HG03558 (cell line): ENCODE results near the gene ANO2.

ENCODE experiments used
- ATAC-seq: cut with Tn5 transposase; IDR thresholded peaks from one replicate; pipeline ENCODE4 v1.9.1; 2021; ENCODE audit warnings: moderate number of reproducible peaks; ENCODE audit not compliant: unreplicated experiment; ENCODE audit errors: extremely low read depth

ANO2 gene

GRCh38 chr12:5745251-5745888 lies 199.7 kb downstream of the ANO2 start:
- ATAC-seq = no peak

- ATAC-seq = no peak
Observed at GRCh38 chr12:5742258-5742657, 202.8 kb downstream of the ANO2 start.

GRCh38 chr12:5739917-5740316 lies 205.1 kb downstream of the ANO2 start:
- no peak for ATAC-seq

GRCh38 chr12:5737778-5738177 lies 207.3 kb downstream of the ANO2 start:
- no peak for ATAC-seq

GRCh38 chr12:5736527-5736926 lies 208.5 kb downstream of the ANO2 start:
- no peak for ATAC-seq

- no peak for ATAC-seq
Observed at GRCh38 chr12:5736016-5736415, 209.0 kb downstream of the ANO2 start.

GRCh38 chr12:5733916-5734315 lies 211.1 kb downstream of the ANO2 start:
- no peak for ATAC-seq

- no peak for ATAC-seq
Observed at GRCh38 chr12:5733136-5733755, 211.8 kb downstream of the ANO2 start.

- no peak for ATAC-seq
Observed at GRCh38 chr12:5730962-5731361, 214.1 kb downstream of the ANO2 start.

GRCh38 chr12:5723711-5724252 lies 221.3 kb downstream of the ANO2 start:
- no peak for ATAC-seq

GRCh38 chr12:5723071-5723470 lies 222.0 kb downstream of the ANO2 start:
- no peak for ATAC-seq

GRCh38 chr12:5720381-5721005 lies 224.6 kb downstream of the ANO2 start:
- no peak for ATAC-seq

- no peak for ATAC-seq
Observed at GRCh38 chr12:5718680-5719079, 226.4 kb downstream of the ANO2 start.

- no peak for ATAC-seq
Observed at GRCh38 chr12:5718073-5718472, 227.0 kb downstream of the ANO2 start.

- no peak for ATAC-seq
Observed at GRCh38 chr12:5716976-5717375, 228.1 kb downstream of the ANO2 start.

GRCh38 chr12:5716201-5716600 lies 228.9 kb downstream of the ANO2 start:
- no peak for ATAC-seq

- no peak for ATAC-seq
Observed at GRCh38 chr12:5715021-5715420, 230.0 kb downstream of the ANO2 start.

- ATAC-seq = no peak
Observed at GRCh38 chr12:5713599-5714081, 231.4 kb downstream of the ANO2 start.

- no peak for ATAC-seq
Observed at GRCh38 chr12:5710260-5710878, 234.7 kb downstream of the ANO2 start.

GRCh38 chr12:5708371-5708770 lies 236.7 kb downstream of the ANO2 start:
- no peak for ATAC-seq

GRCh38 chr12:5706247-5706646 lies 238.8 kb downstream of the ANO2 start:
- no peak for ATAC-seq
